MG63 (cell line): ENCODE results near the gene AHRR. TPM values are rescaled to one million over a fixed set of nuclear protein-coding genes. Genes with fewer than 3 reads are reported as not detected.
"Not testable (repeated sequence)": the region's sequence is repeated elsewhere in the genome, so short reads cannot be mapped to it uniquely, and the experiment has no call there.

Source experiments
- DNase-seq: peaks from one replicate; pipeline ENCODE4 v3.0.0-alpha.2; 2020
- H3K27me3 ChIP-seq: fragments of 250-450 bp; sonication (Bioruptor Pico); 2 replicates; pipeline ENCODE4 v1.5.1; 2020; ENCODE audit warnings: mild to moderate bottlenecking, moderate library complexity
- H3K36me3 ChIP-seq: fragments of 250-450 bp; sonication (Bioruptor Pico); 2 replicates; pipeline ENCODE4 v1.5.1; 2020; ENCODE audit warnings: mild to moderate bottlenecking, moderate library complexity
- H3K4me3 ChIP-seq: fragments of 250-450 bp; sonication (Bioruptor Pico); 2 replicates; pipeline ENCODE4 v1.5.1; 2020; ENCODE audit warnings: mild to moderate bottlenecking, moderate library complexity
- H3K9me3 ChIP-seq: fragments of 250-450 bp; sonication (Bioruptor Pico); 2 replicates; pipeline ENCODE4 v1.5.1; 2020; ENCODE audit warnings: mild to moderate bottlenecking, moderate library complexity
- total RNA-seq: library from RNA; depleted of rRNA; stranded (reverse); fragments of >200 nt; shearing (Covaris generic); gene quantifications from 2 replicates; pipeline ENCODE4 v1.2.3, GENCODE V29; 2014; ENCODE audit warnings: low replicate concordance

AHRR gene
- total RNA-seq, 1 experiment from 2014 or later: 24.5 TPM

DNA sequence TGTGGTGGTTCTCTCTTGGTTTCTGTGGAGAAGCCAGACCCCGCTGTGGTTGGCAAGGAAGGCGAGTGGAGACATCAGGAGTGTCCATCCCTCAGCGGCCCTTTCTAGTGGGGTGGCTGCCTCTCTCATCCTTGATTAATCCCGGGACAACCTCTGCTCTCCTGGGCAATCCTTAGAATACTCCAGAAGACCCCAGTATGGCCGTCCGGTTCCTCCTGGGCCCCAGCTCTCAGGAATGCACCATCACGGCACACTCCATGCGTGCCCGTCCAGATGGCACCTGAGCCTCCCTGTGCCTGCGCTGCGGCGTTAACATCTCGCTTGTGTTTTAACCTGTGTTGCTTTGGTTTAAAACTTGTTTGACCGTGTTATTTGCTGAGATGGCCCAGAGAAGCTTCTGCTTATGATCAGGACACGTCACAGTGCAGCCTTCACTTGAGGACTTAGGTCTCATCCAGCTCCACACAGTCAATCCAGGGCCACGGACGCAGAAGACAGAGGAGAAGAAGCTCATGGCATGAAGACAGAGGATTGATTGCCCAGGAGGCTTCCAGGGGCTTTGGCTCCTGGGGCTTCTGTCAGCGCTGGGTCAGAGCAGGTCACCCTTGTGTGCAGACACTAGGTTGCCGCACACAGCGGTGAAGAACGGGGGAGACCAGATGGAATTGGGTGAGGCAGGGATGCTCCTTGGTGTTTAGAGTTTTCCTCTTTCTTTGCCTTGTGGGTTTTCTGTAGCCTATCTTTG is 20.7 kb upstream of the AHRR start:
- H3K36me3 ChIP-seq, H3K27me3 ChIP-seq, DNase-seq, H3K9me3 ChIP-seq, H3K4me3 ChIP-seq: not testable (repeated sequence)

DNA sequence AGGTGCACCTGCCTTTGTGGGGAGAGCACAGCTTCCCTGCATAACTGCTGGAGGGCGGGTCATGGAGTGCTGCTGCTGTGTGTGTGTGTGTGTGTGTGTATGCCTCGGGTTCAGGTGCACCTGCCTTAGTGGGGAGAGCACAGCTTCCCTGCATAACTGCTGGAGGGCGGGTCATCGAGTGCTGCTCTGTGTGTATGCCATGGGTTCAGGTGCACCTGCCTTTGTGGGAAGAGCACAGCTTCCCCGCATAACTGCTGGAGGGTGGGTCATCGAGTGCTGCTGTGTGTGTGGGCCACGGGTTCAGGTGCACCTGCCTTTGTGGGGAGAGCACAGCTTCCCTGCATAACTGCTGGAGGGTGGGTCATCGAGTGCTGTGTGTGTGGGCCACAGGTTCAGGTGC is 19.1 kb upstream of the AHRR start:
- not testable (repeated sequence) for H3K4me3 ChIP-seq, H3K36me3 ChIP-seq, DNase-seq

DNA sequence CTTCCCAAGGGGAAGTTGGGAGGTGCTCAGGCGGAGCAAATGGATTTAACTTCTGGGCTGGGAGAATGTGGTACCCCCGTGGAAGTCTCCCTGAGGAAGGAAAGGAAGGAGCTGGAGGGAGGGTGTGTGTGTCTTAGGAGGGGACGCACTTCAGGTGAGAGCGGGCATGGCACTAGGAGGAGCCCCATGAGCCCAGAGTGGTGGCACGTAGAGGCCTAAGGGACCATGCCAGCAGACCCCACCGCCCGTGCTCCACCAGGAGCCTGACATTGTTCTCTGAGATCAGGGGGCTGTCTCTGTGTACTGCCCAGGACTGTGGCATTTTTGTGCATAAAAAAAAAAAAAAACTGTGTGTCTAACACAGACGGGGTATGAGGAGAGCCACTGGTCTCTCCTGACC is 18.5 kb upstream of the AHRR start:
- Histone ChIP-seq H3K9me3 (no peaks in the 10 kb centered on the region), H3K4me3 (no peak overlapping the region), H3K36me3 (peaks cover 12% of the 10 kb centered on the region), H3K27me3 (no peaks in the 10 kb centered on the region)
- no peak for DNase-seq

More for the DNA sequence above, 19.1 kb upstream of the AHRR start:
- H3K27me3 ChIP-seq, H3K9me3 ChIP-seq: not testable (repeated sequence)

DNA sequence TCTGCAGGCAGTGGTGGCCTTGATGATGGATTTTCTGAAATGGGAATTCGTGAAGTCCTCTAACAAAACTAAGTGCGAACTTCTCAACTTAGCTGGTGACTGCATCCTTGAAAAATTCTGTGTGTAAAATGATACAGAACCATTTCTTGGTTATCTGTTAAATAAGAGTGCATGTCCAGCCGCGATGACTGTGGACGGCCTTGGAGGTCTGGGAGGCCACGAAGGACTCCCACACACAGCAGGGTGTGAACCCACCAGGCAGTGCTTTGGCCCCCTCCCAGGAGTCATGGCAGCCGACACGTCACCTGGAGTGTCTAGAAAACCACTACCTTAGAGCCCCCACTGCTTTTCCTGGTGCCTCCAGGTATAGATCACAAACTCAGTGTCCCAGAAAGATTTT is 17.8 kb upstream of the AHRR start:
- not testable (repeated sequence) for H3K9me3 ChIP-seq, H3K27me3 ChIP-seq, H3K4me3 ChIP-seq, DNase-seq
- H3K36me3 ChIP-seq: peaks cover 12% of the 10 kb centered on the region

DNA sequence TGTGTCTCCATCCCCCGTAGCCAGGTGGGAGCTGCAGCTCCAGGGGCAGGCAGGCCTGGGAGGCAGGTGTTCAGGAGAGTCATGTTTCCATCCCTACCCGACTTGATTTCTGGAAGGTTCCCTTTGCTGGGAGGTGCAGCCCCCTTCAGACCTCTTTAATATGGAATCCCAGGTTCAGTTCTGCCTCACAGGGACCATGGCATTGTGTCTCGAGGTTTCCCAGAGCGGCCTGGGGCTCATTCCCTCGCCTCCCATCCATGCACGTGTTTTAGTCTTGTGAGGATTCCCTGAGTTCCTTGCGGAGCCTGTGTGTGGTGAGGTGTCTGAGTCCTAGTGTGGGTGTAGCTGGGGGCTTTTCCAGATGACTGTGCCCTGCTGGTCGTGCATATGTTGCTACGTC is 16.5 kb upstream of the AHRR start:
- no peak for DNase-seq
- Histone ChIP-seq H3K9me3 (no peaks in the 10 kb centered on the region), H3K36me3 (peaks cover 14% of the 10 kb centered on the region), H3K27me3 (no peaks in the 10 kb centered on the region), H3K4me3 (no peak overlapping the region)

DNA sequence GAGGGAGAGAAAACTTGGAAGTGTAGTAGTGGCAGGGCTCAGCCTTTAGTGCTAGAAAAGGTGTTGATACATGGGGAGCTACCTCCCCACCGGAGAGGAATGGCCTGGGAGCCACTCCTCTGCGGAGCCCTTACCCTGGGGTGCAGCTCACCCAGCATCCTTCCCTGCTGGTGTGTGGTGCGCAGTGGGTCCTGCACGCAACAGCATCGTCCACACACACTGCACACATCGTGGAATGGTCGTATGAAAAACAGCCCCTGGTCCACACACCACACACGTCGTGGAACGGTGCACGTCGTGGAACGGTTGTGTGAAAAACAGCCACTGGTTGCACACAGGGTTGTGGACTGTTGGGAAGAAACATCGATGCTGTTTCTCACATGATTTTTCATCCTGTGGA is 16.1 kb upstream of the AHRR start:
- Histone ChIP-seq H3K27me3 (no peaks in the 10 kb centered on the region), H3K9me3 (no peaks in the 10 kb centered on the region), H3K4me3 (no peak overlapping the region), H3K36me3 (peaks cover 18% of the 10 kb centered on the region)
- DNase-seq: no peak

DNA sequence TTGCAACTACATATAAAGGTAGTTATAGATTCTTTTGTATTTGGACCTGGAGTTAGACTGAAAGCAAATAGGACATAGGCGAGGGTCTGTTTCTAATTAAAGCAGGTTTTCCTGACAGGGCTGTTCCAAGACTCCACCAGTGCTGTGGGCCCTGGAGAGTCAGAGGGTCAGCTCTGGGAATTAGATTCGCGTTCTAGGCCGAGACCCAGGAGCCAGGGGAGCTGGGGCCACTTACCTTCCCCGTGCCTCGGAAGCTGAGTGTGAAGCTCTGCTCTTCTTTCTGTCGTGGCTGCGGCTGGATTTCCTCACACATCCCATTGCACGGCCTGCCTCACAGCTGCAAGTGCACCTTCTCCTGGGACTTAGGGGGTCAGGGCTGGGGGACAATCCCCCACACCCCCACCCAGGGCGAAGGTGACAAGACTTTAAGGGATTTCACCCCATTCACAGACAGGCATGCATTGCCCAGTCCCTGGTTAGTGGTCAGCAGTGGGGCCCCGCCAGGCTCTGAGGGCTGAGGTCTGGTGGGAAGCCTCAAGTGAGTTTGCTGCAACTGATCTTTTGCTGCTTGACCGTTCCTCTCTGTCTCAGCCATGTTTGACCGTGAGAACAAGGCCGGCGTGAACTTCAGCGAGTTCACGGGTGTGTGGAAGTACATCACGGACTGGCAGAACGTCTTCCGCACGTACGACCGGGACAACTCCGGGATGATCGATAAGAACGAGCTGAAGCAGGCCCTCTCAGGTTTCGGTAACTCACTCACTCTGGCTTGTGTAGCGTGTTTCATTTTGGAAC is 15.3 kb upstream of the AHRR start:
- H3K9me3 ChIP-seq: no peaks in the 10 kb centered on the region
- peaks cover 24% of the 10 kb centered on the region for H3K36me3 ChIP-seq
- DNase-seq: no peak
- no peak overlapping the region for H3K4me3 ChIP-seq
- H3K27me3 ChIP-seq: no peaks in the 10 kb centered on the region

DNA sequence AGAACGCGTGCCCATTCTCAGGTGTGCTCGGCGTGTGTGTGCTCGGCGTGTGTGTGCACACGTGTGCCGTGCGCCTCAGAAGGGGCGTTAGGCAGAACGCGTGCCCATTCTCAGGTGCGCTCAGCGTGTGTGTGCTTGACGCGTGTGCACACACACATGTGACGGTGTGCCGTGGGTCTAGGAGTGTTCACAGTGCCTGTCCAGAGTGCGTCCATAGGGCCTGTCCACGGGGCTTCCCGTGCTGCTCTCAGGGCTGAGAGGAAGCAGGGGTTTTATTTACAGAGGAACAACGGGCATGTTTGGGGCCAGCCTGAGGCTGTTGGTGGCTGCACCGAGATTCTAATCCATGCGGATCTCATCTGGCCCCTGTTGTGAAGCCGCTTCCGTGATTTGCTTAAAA is 14.2 kb upstream of the AHRR start:
- Histone ChIP-seq H3K4me3 (no peak overlapping the region), H3K9me3 (no peaks in the 10 kb centered on the region), H3K36me3 (peaks cover 24% of the 10 kb centered on the region), H3K27me3 (no peaks in the 10 kb centered on the region)
- no peak for DNase-seq

DNA sequence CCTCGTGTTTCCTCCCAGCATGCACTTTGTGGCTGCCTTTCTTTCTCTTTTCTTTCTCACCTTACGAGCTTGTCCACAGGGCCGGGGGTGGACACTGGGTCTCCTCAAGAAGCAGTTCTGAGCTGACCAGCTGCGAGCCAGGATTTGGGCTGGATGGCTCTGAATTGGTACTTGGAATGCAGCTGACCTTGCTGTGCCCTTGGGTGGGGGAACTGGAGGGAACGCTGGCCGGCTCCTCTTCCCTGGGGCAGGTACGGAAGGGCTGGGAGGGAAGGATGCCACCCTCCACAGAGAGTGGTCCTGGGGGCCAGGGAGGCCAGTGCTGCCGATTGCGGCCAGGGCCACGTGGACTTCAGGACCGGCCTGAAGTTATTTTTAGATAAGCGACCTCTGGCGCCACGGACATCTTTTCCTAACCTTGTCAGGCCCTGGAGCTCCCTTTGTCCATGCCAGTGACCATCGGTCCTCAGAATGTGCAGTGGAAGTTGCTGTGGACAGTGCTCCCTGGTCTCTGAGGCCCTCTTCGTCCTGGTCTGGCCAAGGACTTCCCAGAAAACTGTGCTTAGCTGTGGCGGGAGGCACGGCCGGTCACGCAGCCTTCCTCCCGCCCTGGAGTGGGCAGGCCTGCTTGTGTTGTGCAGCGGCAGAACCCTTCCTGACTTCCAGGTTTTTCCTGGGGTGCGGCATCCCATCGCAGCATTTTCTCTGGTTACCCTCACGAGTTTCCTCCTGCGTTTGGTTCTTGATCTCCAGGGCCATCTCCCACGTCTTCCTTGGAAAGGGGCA is 13.5 kb upstream of the AHRR start:
- Histone ChIP-seq H3K27me3 (no peaks in the 10 kb centered on the region), H3K9me3 (no peaks in the 10 kb centered on the region), H3K4me3 (no peak overlapping the region), H3K36me3 (peaks cover 24% of the 10 kb centered on the region)
- DNase-seq: no peak

DNA sequence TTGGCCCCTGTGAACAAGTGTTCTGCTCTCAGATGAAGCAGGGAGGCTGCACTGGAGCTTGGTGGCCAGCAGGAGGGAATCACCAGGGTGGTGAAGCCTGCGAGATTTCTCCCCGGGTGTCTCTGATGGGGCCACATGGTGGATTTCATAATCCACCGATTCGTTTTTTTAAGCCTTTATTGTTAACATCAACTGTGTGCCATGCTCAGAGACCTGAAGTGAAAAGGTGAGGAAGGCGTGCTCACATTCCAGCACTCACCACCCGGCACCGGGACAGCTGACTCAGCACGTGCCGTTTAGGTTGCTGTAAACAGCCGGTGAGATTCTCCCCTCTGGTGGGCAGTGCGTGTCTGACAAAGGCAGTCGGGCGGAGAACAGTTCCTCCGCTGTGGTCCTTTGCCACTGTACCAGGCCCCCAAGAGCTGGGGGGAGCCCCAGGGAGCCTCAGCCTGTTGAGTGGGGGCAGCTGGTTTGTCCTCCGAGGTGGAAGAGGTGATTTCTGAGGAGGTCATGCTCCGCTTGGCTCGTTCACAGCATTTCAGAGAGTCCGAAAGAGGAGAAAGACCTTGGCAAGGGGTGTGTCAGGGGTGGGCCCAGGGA is 12.7 kb upstream of the AHRR start:
- H3K27me3 ChIP-seq: no peaks in the 10 kb centered on the region
- H3K4me3 ChIP-seq: no peak overlapping the region
- no peaks in the 10 kb centered on the region for H3K9me3 ChIP-seq
- no peak for DNase-seq
- peaks cover 27% of the 10 kb centered on the region for H3K36me3 ChIP-seq

DNA sequence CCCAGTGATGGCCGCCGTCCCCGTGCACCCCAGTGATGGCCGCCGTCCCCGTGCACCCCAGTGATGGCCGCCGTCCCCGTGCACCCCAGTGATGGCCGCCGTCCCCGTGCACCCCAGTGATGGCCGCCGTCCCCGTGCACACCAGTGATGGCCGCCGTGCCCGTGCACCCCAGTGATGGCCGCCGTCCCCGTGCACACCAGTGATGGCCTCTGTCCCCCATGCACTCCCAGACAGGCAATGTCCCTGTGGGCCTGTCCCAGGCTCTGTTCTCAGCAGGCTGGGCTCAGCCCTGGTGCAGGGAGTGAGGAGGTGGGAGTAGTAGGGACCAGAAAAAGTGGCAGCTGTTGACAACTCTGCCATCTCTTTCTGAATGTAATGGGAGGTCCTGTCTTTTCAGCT is 11.7 kb upstream of the AHRR start:
- not testable (repeated sequence) for DNase-seq, H3K27me3 ChIP-seq, H3K4me3 ChIP-seq, H3K9me3 ChIP-seq
- H3K36me3 ChIP-seq: peaks cover 27% of the 10 kb centered on the region

DNA sequence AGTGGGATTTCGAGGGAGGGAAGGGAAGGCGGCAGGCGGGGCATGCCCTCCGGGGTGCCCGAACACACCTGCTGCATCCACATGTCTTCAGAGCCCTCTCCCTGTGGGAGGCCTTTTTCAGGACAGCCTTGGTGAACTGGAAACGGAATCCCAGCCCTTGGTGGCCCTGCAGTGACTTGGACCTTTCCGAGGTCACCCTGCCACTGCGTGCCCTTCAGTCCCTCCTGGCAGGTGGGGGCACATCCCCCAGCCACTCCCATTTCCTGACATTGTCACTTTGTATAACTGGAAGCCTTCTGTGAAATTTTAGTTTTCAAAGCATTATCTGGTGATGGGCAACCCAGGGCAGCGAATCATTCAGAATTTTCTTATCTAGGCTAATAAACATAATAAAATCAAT is 11.0 kb upstream of the AHRR start:
- Histone ChIP-seq H3K9me3 (no peaks in the 10 kb centered on the region), H3K4me3 (no peak overlapping the region), H3K27me3 (no peaks in the 10 kb centered on the region), H3K36me3 (peaks cover 26% of the 10 kb centered on the region)
- no peak for DNase-seq

DNA sequence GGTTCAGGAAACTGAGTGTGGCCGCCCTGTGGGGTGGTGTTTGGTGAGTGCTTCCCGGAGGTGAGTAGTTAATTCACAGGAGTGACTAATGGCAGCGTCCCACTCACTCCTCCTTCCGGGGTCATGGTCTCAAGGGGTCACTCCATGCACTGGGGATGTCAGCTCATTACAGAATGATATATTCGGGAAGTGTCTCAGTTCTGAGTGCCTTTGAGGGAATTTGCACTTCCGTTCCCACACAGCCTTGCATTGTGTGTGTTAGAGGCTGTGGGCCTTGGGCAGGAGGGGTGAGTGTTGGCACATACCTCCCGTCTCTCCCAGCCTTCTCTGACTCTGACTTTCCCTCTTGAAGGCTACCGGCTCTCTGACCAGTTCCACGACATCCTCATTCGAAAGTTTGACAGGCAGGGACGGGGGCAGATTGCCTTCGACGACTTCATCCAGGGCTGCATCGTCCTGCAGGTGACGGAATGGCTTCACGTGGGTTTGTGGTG is 10.5 kb upstream of the AHRR start:
- Histone ChIP-seq H3K36me3 (peaks cover 24% of the 10 kb centered on the region), H3K27me3 (no peaks in the 10 kb centered on the region), H3K9me3 (no peaks in the 10 kb centered on the region), H3K4me3 (no peak overlapping the region)
- DNase-seq: no peak

DNA sequence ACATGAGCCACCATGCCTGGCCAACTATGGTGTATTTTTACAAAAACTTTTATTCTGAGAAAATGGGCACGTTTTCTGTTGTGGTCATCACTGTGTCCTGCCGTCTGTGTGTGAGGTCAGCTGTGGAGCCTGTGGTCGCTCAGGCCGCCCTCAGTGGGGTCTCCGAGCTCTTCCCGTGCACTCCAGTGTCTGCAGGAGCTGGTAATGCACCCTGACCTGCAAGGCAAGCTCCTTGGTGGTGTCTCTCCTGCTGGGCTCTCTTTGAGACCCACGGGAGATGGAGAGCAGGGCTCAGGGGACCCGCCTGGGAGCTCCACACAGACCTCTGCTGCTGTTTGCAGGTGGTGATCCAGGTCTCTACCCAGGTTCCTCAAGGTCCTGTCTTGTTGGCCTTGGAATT is 9.6 kb upstream of the AHRR start:
- no peaks in the 10 kb centered on the region for H3K27me3 ChIP-seq
- H3K4me3 ChIP-seq: no peak overlapping the region
- peaks cover 21% of the 10 kb centered on the region for H3K36me3 ChIP-seq
- no peaks in the 10 kb centered on the region for H3K9me3 ChIP-seq
- DNase-seq: no peak

DNA sequence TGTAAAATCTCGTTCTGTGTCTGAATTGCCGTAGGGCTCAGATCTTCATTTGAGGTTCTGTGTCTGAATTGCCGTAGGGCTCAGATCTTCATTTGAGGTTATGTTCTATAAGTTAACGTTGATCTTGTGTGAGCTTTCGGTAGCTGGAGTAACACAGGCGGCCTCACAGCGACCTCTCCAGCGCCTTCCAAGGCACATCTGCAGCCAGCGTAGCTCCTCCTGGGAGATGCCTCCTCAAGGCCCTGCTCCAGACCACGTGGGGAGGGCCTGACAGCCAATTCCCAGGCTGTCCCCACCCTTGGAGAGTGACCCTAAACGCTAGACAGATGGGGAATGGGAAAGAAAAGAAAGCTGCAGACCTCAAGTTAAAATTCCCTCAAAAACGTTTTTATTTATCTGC is 8.7 kb upstream of the AHRR start:
- no peaks in the 10 kb centered on the region for H3K27me3 ChIP-seq
- peaks cover 17% of the 10 kb centered on the region for H3K36me3 ChIP-seq
- H3K9me3 ChIP-seq: no peaks in the 10 kb centered on the region
- H3K4me3 ChIP-seq: no peak overlapping the region
- no peak for DNase-seq

DNA sequence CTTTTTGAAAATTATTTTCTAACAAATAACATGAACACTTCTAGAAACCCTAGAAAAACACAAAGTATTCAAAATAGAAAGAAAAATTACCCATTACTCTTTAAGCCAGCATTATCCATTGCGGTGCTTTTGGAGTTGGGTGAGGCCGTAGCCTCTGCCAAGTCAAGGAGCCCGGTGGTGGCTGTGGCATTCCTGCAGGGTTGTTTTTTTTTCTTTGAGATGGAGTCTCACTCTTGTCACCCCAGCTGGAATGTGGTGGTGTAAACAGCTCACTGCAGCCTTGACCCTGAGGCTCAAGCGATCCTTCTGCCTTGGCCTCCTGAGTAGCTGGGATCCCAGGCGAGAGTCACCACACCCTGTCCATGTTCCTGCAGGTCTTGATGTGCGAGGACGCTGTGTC is 8.2 kb upstream of the AHRR start:
- H3K9me3 ChIP-seq: no peaks in the 10 kb centered on the region
- no peak overlapping the region for H3K4me3 ChIP-seq
- DNase-seq: no peak
- H3K36me3 ChIP-seq: peaks cover 17% of the 10 kb centered on the region
- H3K27me3 ChIP-seq: no peaks in the 10 kb centered on the region
